ENCODE data around the gene MLEC.
"Not testable (repeated sequence)": the region's sequence is repeated elsewhere in the genome, so short reads cannot be mapped to it uniquely, and the experiment has no call there.

Gene MLEC

GRCh38 chr12:120661432-120661831 lies 25.5 kb upstream of the MLEC start:
- DNase-seq (ENCODE audit: low spot score): no peak
- Histone ChIP-seq H3K4me3 (no peak overlapping the region), H3K27ac (no peak overlapping the region)
- TF ChIP-seq CTCF (IDR thresholded peaks at IDR 0.05): no peak

DNA sequence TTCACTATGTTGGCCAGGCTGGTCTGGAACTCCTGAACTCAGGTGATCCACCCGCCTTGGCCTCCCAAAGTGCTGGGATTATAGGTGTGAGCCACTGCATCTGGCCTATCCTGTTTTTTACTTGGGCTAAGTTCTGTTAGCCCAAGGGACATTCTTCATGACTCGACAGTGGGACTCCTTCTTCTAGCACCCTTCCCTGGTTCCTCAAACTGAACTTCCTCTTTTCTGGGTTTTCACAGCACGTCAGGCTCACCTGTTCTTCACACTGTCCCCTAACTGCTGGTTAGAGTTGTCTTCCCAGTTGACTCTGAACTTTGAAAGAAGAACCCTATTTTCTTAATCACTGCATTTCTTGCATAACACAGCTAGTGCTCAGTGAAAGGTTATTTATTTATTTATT lies 24.1 kb upstream of the MLEC start:
- DNase-seq (ENCODE audit: low spot score): no peak
- no peak for TF ChIP-seq CTCF (IDR thresholded peaks at IDR 0.05)
- H3K4me3 ChIP-seq: no peak overlapping the region
- no peak overlapping the region for H3K27ac ChIP-seq

GRCh38 chr12:120663741-120664140 lies 23.2 kb upstream of the MLEC start:
- TF ChIP-seq CTCF (IDR thresholded peaks at IDR 0.05): no peak
- Histone ChIP-seq H3K27ac (no peak overlapping the region), H3K4me3 (no peak overlapping the region)
- DNase-seq (ENCODE audit: low spot score): no peak

- H3K27ac ChIP-seq: no peak overlapping the region
- TF ChIP-seq CTCF (IDR thresholded peaks at IDR 0.05): no peak
- no peak for DNase-seq (ENCODE audit: low spot score)
- H3K4me3 ChIP-seq: no peak overlapping the region
Measured at GRCh38 chr12:120666571-120667390, 20.2 kb upstream of the MLEC start.

- H3K4me3 ChIP-seq: no peak overlapping the region
- no peak for DNase-seq (ENCODE audit: low spot score)
- no peak for TF ChIP-seq CTCF (IDR thresholded peaks at IDR 0.05)
- peak overlapping the region in 1 of 2 donors; percentile 74 for H3K27ac ChIP-seq
Measured at GRCh38 chr12:120668091-120668867, 18.7 kb upstream of the MLEC start.

DNA sequence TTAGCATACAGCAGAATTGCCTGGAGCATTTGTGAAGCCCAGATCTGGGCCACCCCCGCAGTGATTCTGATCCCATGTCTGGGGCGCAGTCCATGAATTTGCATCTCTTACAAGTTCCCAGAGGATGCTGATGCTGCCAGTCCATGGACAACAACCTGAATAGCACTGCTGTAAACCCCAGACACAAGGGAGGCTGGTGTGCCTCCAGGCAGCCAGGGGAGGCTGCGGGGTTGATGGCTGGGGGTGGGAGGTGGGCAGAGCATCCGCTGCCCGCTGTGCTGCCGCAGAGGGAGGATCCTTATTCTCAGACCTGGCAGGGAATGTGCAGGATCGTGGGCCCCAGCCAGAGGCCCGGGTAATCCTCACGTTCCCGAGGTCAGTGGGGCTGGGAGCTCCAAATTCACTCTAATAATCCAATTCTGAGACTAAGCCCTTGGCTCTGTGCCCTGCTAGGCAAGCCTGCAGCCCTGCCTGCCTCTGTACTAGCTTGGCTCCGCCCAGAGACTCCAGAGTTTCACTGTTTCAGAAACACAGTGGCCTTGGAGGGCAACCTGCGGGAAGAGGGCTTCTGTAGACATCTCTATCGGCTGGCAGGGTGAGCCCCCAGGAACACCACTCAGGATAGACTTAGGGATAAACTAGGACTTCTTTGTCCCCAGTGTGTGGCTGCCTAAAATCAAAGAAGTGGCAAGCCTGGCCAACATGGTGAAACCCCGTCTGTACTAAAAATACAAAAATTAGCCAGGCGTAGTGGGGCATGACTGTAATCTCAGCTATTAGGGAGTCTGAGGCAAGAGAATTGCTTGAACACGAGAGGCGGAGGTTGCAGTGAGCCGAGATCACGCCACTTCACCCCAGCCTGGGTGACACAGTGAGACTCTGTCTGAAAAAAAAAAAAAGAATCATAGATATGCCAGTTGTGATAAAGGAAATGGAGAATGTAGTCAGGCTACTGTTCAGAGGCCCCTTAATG lies 17.8 kb upstream of the MLEC start:
- peak overlapping the region; percentile 41 for H3K4me3 ChIP-seq
- no peak for TF ChIP-seq CTCF (IDR thresholded peaks at IDR 0.05)
- DNase-seq (ENCODE audit: low spot score): no peak
- H3K27ac ChIP-seq: peak overlapping the region; percentile 47 to 74

GRCh38 chr12:120670237-120670636 lies 16.7 kb upstream of the MLEC start:
- not testable (repeated sequence) for DNase-seq (ENCODE audit: low spot score)

More at GRCh38 chr12:120670237-120670636, 16.7 kb upstream of the MLEC start:
- not testable (repeated sequence) for H3K27ac ChIP-seq, H3K4me3 ChIP-seq

Measured in coronary artery (tissue), 2 donors.